Prostate gland (tissue), 2 donors: ENCODE measurements around the gene CXCR5.

Source experiments
- CTCF ChIP-seq, 4 experiments: fragments of 200-600 bp in 2 of 4; fragments of 450-650 bp in 2 of 4; sonication (generic) in 2 of 4; IDR thresholded peaks; 1 replicate in 3 of 4; 2 replicates in 1 of 4; pipeline ENCODE4 v1.5.1; 2016 to 2019; ENCODE audit warnings: antibody characterized with exemption in 4 of 4, mild to moderate bottlenecking in 2 of 4, moderate library complexity in 2 of 4
- POLR2A ChIP-seq: fragments of 450-650 bp; IDR thresholded peaks from one replicate; pipeline ENCODE4 v1.6.1; 2016; ENCODE audit warnings: antibody characterized with exemption, mild to moderate bottlenecking

GRCh38 chr11:118894192-118894591 lies 10.5 kb downstream of the CXCR5 start:
- no peak for TF ChIP-seq CTCF (IDR thresholded peaks at IDR 0.05)
- TF ChIP-seq POLR2A = no peak
